Measurements from ENCODE around the gene KPTN. TPM values are rescaled to one million over a fixed set of nuclear protein-coding genes. Genes with fewer than 3 reads are reported as not detected.
A peak's percentile ranks its signal among the peaks of the same experiment; 100 is the strongest.

KPTN gene
- total and polyA plus RNA-seq, 12 donors, result 2.9 to 121 (median 9.9) TPM

DNA sequence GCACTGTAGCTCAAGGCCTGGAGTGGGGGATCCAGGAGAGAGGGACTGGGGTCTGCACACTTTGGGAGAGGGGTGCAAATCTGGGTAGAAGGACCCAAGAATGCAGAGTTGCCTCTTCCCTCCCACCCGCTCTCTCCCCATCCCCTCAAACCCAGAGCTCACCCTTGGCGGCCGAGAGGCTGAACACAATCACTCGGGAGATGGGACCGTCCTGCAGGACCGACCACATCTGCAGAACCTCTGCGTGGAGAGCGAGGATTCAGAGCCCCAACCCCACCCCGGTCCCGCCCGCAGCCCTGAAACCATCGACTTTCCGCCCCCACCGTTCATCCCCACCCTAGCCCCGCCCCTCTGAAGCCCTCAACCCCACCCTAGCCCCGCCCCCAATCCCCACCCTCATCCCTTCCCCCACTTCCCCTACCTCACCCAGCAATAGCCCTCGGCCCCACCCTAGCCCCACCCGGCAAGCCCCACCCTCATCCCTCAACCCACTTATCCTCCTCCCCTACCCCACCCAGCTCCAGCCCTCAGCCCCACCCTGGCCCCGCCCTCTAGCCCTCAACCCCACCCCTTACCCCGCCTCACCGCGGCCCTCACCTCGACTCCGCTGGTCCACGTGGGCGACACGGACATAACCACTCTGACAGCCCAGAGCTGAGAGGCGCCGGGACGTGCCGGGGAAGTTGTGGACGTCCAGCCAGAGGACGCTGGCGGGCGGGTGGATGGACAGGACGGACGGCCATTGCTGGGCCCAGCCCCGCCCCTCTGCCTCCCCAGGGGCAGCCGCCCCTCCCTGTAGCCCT lies 4.1 kb downstream of the KPTN start:
- Histone ChIP-seq H3K36me3 (replicated peaks in 1 of 2) (no peaks in the 10 kb centered on the region), H3K9me3 (replicated peaks in 1 of 3) (no peaks in the 10 kb centered on the region), H3K27ac (no peak overlapping the region), H3K4me3 (no peak overlapping the region), H3K4me1 (replicated peaks in 1 of 2) (peaks cover 7 to 9% of the 10 kb centered on the region in 2 donors), H3K27me3 (no peaks in the 10 kb centered on the region)
- intact Hi-C loops (cut with DNase I), result no loop called here
- no peak for TF ChIP-seq POLR2A (IDR thresholded peaks at IDR 0.05)
- no peak for TF ChIP-seq CTCF (IDR thresholded peaks at IDR 0.05)
- DNase-seq, result peak in 1 of 7 donors; percentile 21
- WGBS, 4 donors, result 20 to 69% (median 31%) methylated on average over 3 to 39 of the region's 39 CpGs

GRCh38 chr19:47476438-47476972 lies 7.5 kb downstream of the KPTN start:
- intact Hi-C loops (cut with DNase I), result no loop called here

GRCh38 chr19:47475465-47475864 lies 8.6 kb downstream of the KPTN start:
- H3K4me3 ChIP-seq, result no peak overlapping the region
- DNase-seq, result no peak
- TF ChIP-seq CTCF (IDR thresholded peaks at IDR 0.05), result no peak
- no peak for TF ChIP-seq POLR2A (IDR thresholded peaks at IDR 0.05)
- peaks cover 25% of the 10 kb centered on the region for H3K27me3 ChIP-seq
- intact Hi-C loops (cut with DNase I), result no loop called here
- H3K27ac ChIP-seq, result no peak overlapping the region
- no peaks in the 10 kb centered on the region for H3K9me3 ChIP-seq (replicated peaks in 1 of 3)
- peaks cover 0 to 4% of the 10 kb centered on the region in 2 donors for H3K4me1 ChIP-seq (replicated peaks in 1 of 2)
- 77 to 92% (median 81%) methylated on average over 5 to 9 of the region's 9 CpGs for WGBS, 4 donors
- H3K36me3 ChIP-seq (replicated peaks in 1 of 2), result no peaks in the 10 kb centered on the region

More at GRCh38 chr19:47476438-47476972, 7.5 kb downstream of the KPTN start:
- 83 to 100% (median 86%) methylated on average over 2 to 17 of the region's 17 CpGs for WGBS, 4 donors
- Histone ChIP-seq H3K27ac (no peak overlapping the region), H3K27me3 (peaks cover 21% of the 10 kb centered on the region), H3K4me1 (replicated peaks in 1 of 2) (peaks cover 0 to 4% of the 10 kb centered on the region in 2 donors), H3K36me3 (replicated peaks in 1 of 2) (no peaks in the 10 kb centered on the region), H3K9me3 (replicated peaks in 1 of 3) (no peaks in the 10 kb centered on the region), H3K4me3 (no peak overlapping the region)
- TF ChIP-seq CTCF (IDR thresholded peaks at IDR 0.05), result no peak
- no peak for TF ChIP-seq POLR2A (IDR thresholded peaks at IDR 0.05)
- DNase-seq, result no peak

- TF ChIP-seq CTCF (IDR thresholded peaks at IDR 0.05) (no peak), POLR2A (IDR thresholded peaks at IDR 0.05) (no peak)
- Histone ChIP-seq H3K4me3 (no peak overlapping the region), H3K36me3 (replicated peaks in 1 of 2) (no peaks in the 10 kb centered on the region), H3K27me3 (peaks cover 27% of the 10 kb centered on the region), H3K27ac (no peak overlapping the region), H3K4me1 (replicated peaks in 1 of 2) (peaks cover 0 to 4% of the 10 kb centered on the region in 2 donors), H3K9me3 (replicated peaks in 1 of 3) (no peaks in the 10 kb centered on the region)
- intact Hi-C loops (cut with DNase I), result no loop called here
- WGBS, 4 donors, result 71 to 83% (median 75%) methylated on average over 8 to 10 of the region's 10 CpGs
- no peak for DNase-seq
These were observed 10.7 kb downstream of the KPTN start for GRCh38 chr19:47473336-47473735.
